Activated CD8-positive, alpha-beta T cell treated with anti-CD3 and anti-CD28 coated beads, Interleukin-2, amount 10 ng/mL, durations not matched to agents 7 days and 5 days (primary cell): ENCODE results near the gene LPAR1. TPM values are rescaled to one million over a fixed set of nuclear protein-coding genes. Genes with fewer than 3 reads are reported as not detected.

Experiments
- ATAC-seq: fragments of 150-1000 bp; cut with Tn5 transposase; one replicate; pipeline ENCODE4 v1.10.0; 2021; ENCODE audit warnings: moderate library complexity
- CTCF ChIA-PET: fragments of 350-600 bp; sonication (Branson Sonifier 250); formaldehyde crosslinking; loops from one replicate; lab custom pipeline; 2021; ENCODE audit warnings: antibody characterized with exemption; lab: Charles Lee
- POLR2A ChIA-PET: fragments of 350-600 bp; sonication (Branson Sonifier 250); formaldehyde crosslinking; loops from one replicate; lab custom pipeline; 2021; ENCODE audit warnings: antibody characterized with exemption; lab: Charles Lee
- DNase-seq: peaks from one replicate; pipeline ENCODE4 v3.0.0-alpha.2; 2020
- H3K27ac Mint-ChIP-seq: one replicate; pipeline ENCODE4 v1.8.0; 2021; ENCODE audit warnings: mild to moderate bottlenecking, mixed read lengths
- H3K27me3 Mint-ChIP-seq: one replicate; pipeline ENCODE4 v1.8.0; 2021; ENCODE audit warnings: low read depth, mixed read lengths
- H3K36me3 Mint-ChIP-seq: one replicate; pipeline ENCODE4 v1.8.0; 2021; ENCODE audit warnings: low read depth, mixed read lengths
- H3K4me1 Mint-ChIP-seq: one replicate; pipeline ENCODE4 v1.8.0; 2021; ENCODE audit warnings: low read depth, mixed read lengths
- H3K4me3 Mint-ChIP-seq: one replicate; pipeline ENCODE4 v1.8.0; 2021; ENCODE audit warnings: mild to moderate bottlenecking, mixed read lengths
- H3K9me3 Mint-ChIP-seq: one replicate; pipeline ENCODE4 v1.8.0; 2022; ENCODE audit warnings: mixed read lengths; ENCODE audit not compliant: insufficient read depth
- total RNA-seq, 2 experiments: library from RNA; stranded (reverse); gene quantifications; one replicate each; pipeline ENCODE4 v1.2.3, GENCODE V29; 2021

The LPAR1 gene
- total RNA-seq, 2 experiments from 2014 or later = not detected

DNA sequence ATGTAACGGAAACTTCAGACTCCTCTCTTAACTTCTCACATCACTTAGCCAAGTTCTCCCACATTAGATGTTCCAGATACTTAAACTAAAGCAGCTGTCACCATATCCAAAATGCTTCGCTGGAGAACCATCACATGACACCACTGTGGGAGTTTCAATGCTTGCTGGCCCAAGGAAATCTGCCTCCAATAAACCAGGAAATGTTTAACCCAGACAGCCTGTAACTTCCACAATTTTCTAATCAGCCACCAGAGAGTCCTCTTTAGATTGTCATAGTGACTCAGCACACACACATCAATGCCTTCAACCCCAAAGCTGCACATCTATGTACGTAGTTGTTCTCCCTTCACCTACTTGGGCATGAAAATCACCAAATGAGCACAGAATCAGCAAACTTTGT is 118.7 kb downstream of the LPAR1 start:
- no peaks in the 10 kb centered on the region for H3K9me3 Mint-ChIP-seq
- POLR2A ChIA-PET = no interaction called here
- DNase-seq (no peak), ATAC-seq (no peak)
- no peaks in the 10 kb centered on the region for H3K36me3 Mint-ChIP-seq
- no peak overlapping the region for H3K4me3 Mint-ChIP-seq
- no peaks in the 10 kb centered on the region for H3K27me3 Mint-ChIP-seq
- H3K4me1 Mint-ChIP-seq = no peaks in the 10 kb centered on the region
- no peak overlapping the region for H3K27ac Mint-ChIP-seq
- CTCF ChIA-PET = no interaction called here

- no peak overlapping the region for H3K27ac Mint-ChIP-seq
- H3K27me3 Mint-ChIP-seq = no peaks in the 10 kb centered on the region
- H3K9me3 Mint-ChIP-seq = no peaks in the 10 kb centered on the region
- POLR2A ChIA-PET = no interaction called here
- H3K4me3 Mint-ChIP-seq = no peak overlapping the region
- no peaks in the 10 kb centered on the region for H3K36me3 Mint-ChIP-seq
- CTCF ChIA-PET = no interaction called here
- DNase-seq = no peak
- H3K4me1 Mint-ChIP-seq = no peaks in the 10 kb centered on the region
- no peak for ATAC-seq
These were observed 119.2 kb downstream of the LPAR1 start for GRCh38 chr9:110919050-110919435.

- Mint-ChIP-seq H3K4me1 (no peaks in the 10 kb centered on the region), H3K27me3 (no peaks in the 10 kb centered on the region), H3K9me3 (no peaks in the 10 kb centered on the region), H3K36me3 (no peaks in the 10 kb centered on the region), H3K4me3 (no peak overlapping the region), H3K27ac (no peak overlapping the region)
- ATAC-seq = no peak
- ChIA-PET POLR2A (no interaction called here), CTCF (no interaction called here)
- no peak for DNase-seq
These were observed 119.8 kb downstream of the LPAR1 start for GRCh38 chr9:110918316-110919049.

- Mint-ChIP-seq H3K27ac (no peak overlapping the region), H3K36me3 (no peaks in the 10 kb centered on the region), H3K4me1 (no peaks in the 10 kb centered on the region), H3K9me3 (no peaks in the 10 kb centered on the region), H3K4me3 (no peak overlapping the region), H3K27me3 (no peaks in the 10 kb centered on the region)
- DNase-seq (no peak), ATAC-seq (no peak)
- POLR2A ChIA-PET = no interaction called here
- CTCF ChIA-PET = no interaction called here
These were observed 121.9 kb downstream of the LPAR1 start for GRCh38 chr9:110916403-110916802.

GRCh38 chr9:110912419-110913291 is 125.6 kb downstream of the LPAR1 start:
- no peak overlapping the region for H3K4me3 Mint-ChIP-seq
- no peak for DNase-seq
- CTCF ChIA-PET = no interaction called here

DNA sequence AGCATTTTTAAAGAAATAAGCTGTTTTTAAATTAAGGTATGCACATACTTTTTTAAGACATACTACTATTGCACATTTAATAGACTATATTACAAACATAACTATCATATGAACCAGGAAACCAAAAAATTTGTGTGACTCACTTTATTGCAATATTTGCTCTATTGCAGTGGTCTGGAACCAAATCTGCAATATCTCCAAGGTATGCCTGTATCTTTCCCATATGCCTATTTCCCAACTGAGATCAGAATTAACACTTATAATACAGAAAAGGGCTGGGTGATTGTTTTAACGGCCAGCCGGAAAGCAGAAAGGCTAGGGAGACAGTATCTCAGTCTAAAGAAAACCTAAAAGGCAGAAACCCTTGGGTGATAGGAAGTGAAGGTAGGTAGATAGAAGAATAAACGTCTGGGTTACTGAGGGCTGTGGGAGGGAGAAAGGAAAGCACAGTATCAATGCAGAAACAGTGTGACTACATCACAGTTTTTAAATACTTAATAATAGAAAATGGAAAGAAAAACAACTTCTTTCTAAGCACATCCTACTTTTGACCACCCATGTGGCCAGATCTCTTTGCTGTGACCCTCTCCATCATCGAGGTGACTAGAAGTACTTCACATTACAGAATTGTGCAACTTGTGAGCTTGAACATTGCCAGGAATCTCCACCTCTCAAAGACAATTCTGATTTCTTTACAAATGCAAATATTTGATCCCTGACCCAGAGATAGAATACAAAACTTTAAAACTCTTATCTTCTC is 126.4 kb downstream of the LPAR1 start:
- H3K4me1 Mint-ChIP-seq = no peaks in the 10 kb centered on the region
- CTCF ChIA-PET = no interaction called here
- H3K4me3 Mint-ChIP-seq = no peak overlapping the region
- no peak overlapping the region for H3K27ac Mint-ChIP-seq
- no peak for DNase-seq
- H3K36me3 Mint-ChIP-seq = no peaks in the 10 kb centered on the region
- H3K27me3 Mint-ChIP-seq = no peaks in the 10 kb centered on the region
- peaks cover 5% of the 10 kb centered on the region for H3K9me3 Mint-ChIP-seq
- POLR2A ChIA-PET = no interaction called here
- no peak for ATAC-seq

More at GRCh38 chr9:110912419-110913291, 125.6 kb downstream of the LPAR1 start:
- Mint-ChIP-seq H3K27me3 (no peaks in the 10 kb centered on the region), H3K9me3 (peaks cover 5% of the 10 kb centered on the region), H3K4me1 (no peaks in the 10 kb centered on the region), H3K27ac (no peak overlapping the region), H3K36me3 (no peaks in the 10 kb centered on the region)
- ATAC-seq = no peak
- POLR2A ChIA-PET = no interaction called here

DNA sequence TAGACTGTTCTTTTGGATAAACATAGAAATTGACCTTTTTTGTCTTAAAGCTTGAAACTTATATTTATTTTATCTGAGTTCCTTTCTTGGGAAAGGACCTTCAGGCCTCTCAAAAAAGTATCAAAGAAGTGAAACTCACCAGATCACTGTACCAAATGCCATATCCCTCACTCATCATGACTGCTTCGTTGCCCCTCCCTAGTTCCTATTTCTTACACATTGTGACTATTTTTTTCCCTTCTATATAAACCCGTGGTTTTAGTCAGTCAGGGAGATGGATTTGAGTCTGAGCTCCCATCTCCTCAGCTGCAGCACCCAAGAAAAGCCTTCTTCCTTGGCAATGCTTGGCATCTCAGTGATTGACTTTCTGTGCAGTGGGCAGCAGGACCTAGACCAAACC is 129.4 kb downstream of the LPAR1 start:
- no peaks in the 10 kb centered on the region for H3K36me3 Mint-ChIP-seq
- H3K9me3 Mint-ChIP-seq = peaks cover 9% of the 10 kb centered on the region
- ATAC-seq (no peak), DNase-seq (no peak)
- no peaks in the 10 kb centered on the region for H3K4me1 Mint-ChIP-seq
- H3K4me3 Mint-ChIP-seq = no peak overlapping the region
- no peak overlapping the region for H3K27ac Mint-ChIP-seq
- CTCF ChIA-PET = no interaction called here
- POLR2A ChIA-PET = no interaction called here
- no peaks in the 10 kb centered on the region for H3K27me3 Mint-ChIP-seq

DNA sequence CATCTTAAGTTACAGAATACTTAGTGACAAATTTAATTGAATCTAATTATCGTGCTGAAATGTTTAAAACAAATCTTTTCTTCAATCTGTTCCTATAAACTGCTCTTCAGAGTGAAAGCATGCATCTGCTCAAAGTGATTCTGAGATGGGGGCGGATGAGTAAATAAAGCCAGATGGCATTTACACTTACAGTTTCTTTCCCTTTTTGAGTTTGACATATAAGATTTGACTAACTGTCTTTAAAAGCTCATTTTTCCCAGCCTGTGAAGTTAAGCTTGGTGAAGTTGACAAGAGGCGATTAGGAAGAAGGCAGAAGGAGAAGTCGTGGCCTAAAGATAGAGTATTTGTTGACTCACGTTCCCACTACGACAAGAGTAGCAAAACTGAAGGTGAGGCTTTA is 137.4 kb downstream of the LPAR1 start:
- ChIA-PET POLR2A (no interaction called here), CTCF (no interaction called here)
- ATAC-seq (no peak), DNase-seq (no peak)
- Mint-ChIP-seq H3K9me3 (peaks cover 17% of the 10 kb centered on the region), H3K27ac (no peak overlapping the region), H3K27me3 (no peaks in the 10 kb centered on the region), H3K36me3 (no peaks in the 10 kb centered on the region), H3K4me3 (no peak overlapping the region), H3K4me1 (no peaks in the 10 kb centered on the region)

DNA sequence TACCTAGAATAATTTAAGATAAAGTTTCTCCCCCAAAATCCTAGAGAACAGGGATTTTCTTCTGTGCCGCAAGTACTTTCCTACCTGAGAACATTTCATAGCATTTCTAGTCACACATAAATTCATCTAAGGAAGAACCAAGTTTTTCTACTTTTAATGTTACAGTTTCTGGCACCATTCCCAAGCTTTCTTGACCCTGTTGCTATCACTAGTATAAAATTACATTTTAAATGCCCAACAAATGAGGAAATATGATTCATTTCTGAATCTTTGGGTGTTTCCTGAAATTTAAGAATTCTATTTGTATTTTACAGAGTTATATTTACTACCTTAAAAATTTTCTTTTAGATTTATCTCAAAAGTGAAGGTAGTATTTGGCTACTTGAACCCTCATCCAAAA is 137.8 kb downstream of the LPAR1 start:
- no peaks in the 10 kb centered on the region for H3K36me3 Mint-ChIP-seq
- CTCF ChIA-PET = no interaction called here
- no peak for ATAC-seq

GRCh38 chr9:110898866-110899265 is 139.4 kb downstream of the LPAR1 start:
- no peaks in the 10 kb centered on the region for H3K4me1 Mint-ChIP-seq
- H3K36me3 Mint-ChIP-seq = no peaks in the 10 kb centered on the region
- DNase-seq = no peak
- H3K4me3 Mint-ChIP-seq = no peak overlapping the region
- ATAC-seq = no peak
- POLR2A ChIA-PET = no interaction called here
- H3K9me3 Mint-ChIP-seq = peaks cover 13% of the 10 kb centered on the region
- H3K27ac Mint-ChIP-seq = no peak overlapping the region
- CTCF ChIA-PET = no interaction called here
- H3K27me3 Mint-ChIP-seq = no peaks in the 10 kb centered on the region

More for the DNA sequence above, 137.8 kb downstream of the LPAR1 start:
- Mint-ChIP-seq H3K27me3 (no peaks in the 10 kb centered on the region), H3K4me1 (no peaks in the 10 kb centered on the region), H3K27ac (no peak overlapping the region), H3K4me3 (no peak overlapping the region), H3K9me3 (peaks cover 17% of the 10 kb centered on the region)
- no peak for DNase-seq
- POLR2A ChIA-PET = no interaction called here

- no peaks in the 10 kb centered on the region for H3K36me3 Mint-ChIP-seq
- no peaks in the 10 kb centered on the region for H3K4me1 Mint-ChIP-seq
- ChIA-PET POLR2A (no interaction called here), CTCF (no interaction called here)
- H3K27ac Mint-ChIP-seq = no peak overlapping the region
- peaks cover 11% of the 10 kb centered on the region for H3K9me3 Mint-ChIP-seq
- no peak overlapping the region for H3K4me3 Mint-ChIP-seq
- H3K27me3 Mint-ChIP-seq = no peaks in the 10 kb centered on the region
- no peak for ATAC-seq
- DNase-seq = no peak
These were observed 139.9 kb downstream of the LPAR1 start for GRCh38 chr9:110898358-110898757.

- ChIA-PET POLR2A (no interaction called here), CTCF (no interaction called here)
- DNase-seq (no peak), ATAC-seq (no peak)
- Mint-ChIP-seq H3K36me3 (no peaks in the 10 kb centered on the region), H3K27ac (no peak overlapping the region), H3K27me3 (no peaks in the 10 kb centered on the region), H3K4me3 (no peak overlapping the region), H3K4me1 (no peaks in the 10 kb centered on the region), H3K9me3 (peaks cover 11% of the 10 kb centered on the region)
These were observed 140.3 kb downstream of the LPAR1 start for GRCh38 chr9:110897943-110898342.
